Peyer's patch (tissue), 4 donors: Measurements from ENCODE around the gene TBRG4.

Experiments
- CTCF ChIP-seq, 6 experiments: fragments of 450-650 bp in 4 of 6; fragments of 200-600 bp in 2 of 6; sonication (generic) in 1 of 6; IDR thresholded peaks; one replicate each; pipeline ENCODE4 v1.5.1; 2017 to 2019; ENCODE audit warnings: antibody characterized with exemption in 6 of 6, mild to moderate bottlenecking in 3 of 6, moderate library complexity in 1 of 6
- POLR2A ChIP-seq, 2 donors: fragments of 450-650 bp; IDR thresholded peaks; one replicate each; pipeline ENCODE4 v1.5.1; 2017; ENCODE audit warnings: antibody characterized with exemption in 2 of 2, mild to moderate bottlenecking in 2 of 2, moderate library complexity in 2 of 2

- no peak for TF ChIP-seq CTCF (IDR thresholded peaks at IDR 0.05)
- TF ChIP-seq POLR2A (IDR thresholded peaks at IDR 0.05), result no peak
Observed at GRCh38 chr7:45102785-45103712, 8.4 kb downstream of the TBRG4 start.
